IMR-90 (cell line): ENCODE measurements around the gene HLA-DMB. TPM values are rescaled to one million over a fixed set of nuclear protein-coding genes. Genes with fewer than 3 reads are reported as not detected.

Experiments
- CEBPB ChIP-seq: IDR thresholded peaks from 2 replicates; pipeline ENCODE4 v1.6.1; 2012; ENCODE audit warnings: low read depth, low read length, improper control_type of control experiment
- CHD1 ChIP-seq: IDR thresholded peaks from 2 replicates; pipeline ENCODE4 v1.6.1; 2012; ENCODE audit warnings: low read depth, low read length, improper control_type of control experiment
- MXI1 ChIP-seq: IDR thresholded peaks from 2 replicates; pipeline ENCODE4 v1.6.1; 2012; ENCODE audit warnings: low read depth, mild to moderate bottlenecking, low read length, moderate library complexity, borderline replicate concordance
- polyA plus RNA-seq, 3 experiments: library from polyadenylated mRNA; depleted of rRNA; stranded (reverse); fragments of >200 nt; gene quantifications; 2 replicates each; pipeline ENCODE4 v1.2.3, GENCODE V29; 2012; ENCODE audit warnings: low replicate concordance in 1 of 3
- total RNA-seq: library from RNA; depleted of rRNA; stranded (reverse); fragments of >200 nt; gene quantifications from 2 replicates; pipeline ENCODE4 v1.2.3, GENCODE V29; 2012

Gene HLA-DMB
- total and polyA plus RNA-seq, 2 of the 4 experiments (the other 2 are of a cell fraction) = 0.18 to 0.19 TPM

GRCh38 chr6:32969685-32970412 lies 29.0 kb upstream of the HLA-DMB start (continued):
- TF ChIP-seq CEBPB (no peak), MXI1 (no peak), CHD1 (no peak)
